B cell (primary cell): ENCODE measurements around the gene NXT2. TPM values are rescaled to one million over a fixed set of nuclear protein-coding genes. Genes with fewer than 3 reads are reported as not detected.
A peak's percentile ranks its signal among the peaks of the same experiment; 100 is the strongest.
"Not testable (repeated sequence)": the region's sequence is repeated elsewhere in the genome, so short reads cannot be mapped to it uniquely, and the experiment has no call there.

Experiments
- ATAC-seq: fragments of 200-7000 bp; cut with Tn5 transposase; one replicate; pipeline ENCODE4 v1.10.0; 2021; ENCODE audit warnings: low read depth, mild to moderate bottlenecking, moderate number of reproducible peaks, moderate library complexity
- CTCF ChIA-PET: fragments of 350-600 bp; sonication (Branson Sonifier 250); formaldehyde crosslinking; loops from one replicate; lab custom pipeline; 2021; ENCODE audit warnings: antibody characterized with exemption, inconsistent platforms; lab: Charles Lee
- POLR2A ChIA-PET: fragments of 350-600 bp; sonication (Branson Sonifier 250); formaldehyde crosslinking; loops from one replicate; lab custom pipeline; 2021; ENCODE audit warnings: antibody characterized with exemption; lab: Charles Lee
- DNase-seq: peaks from one replicate; pipeline ENCODE4 v3.0.0; 2013
- H2AFZ ChIP-seq: 2 replicates; pipeline ENCODE4 v1.6.1; 2012; ENCODE audit warnings: mild to moderate bottlenecking, low read depth, low read length; ENCODE audit not compliant: insufficient read depth, poor library complexity, severe bottlenecking
- H3K27ac ChIP-seq, 2 donors: 1 replicate in 1 of 2; 2 replicates in 1 of 2; pipeline ENCODE4 v1.5.1; 2012 to 2013; ENCODE audit warnings: low read length in 2 of 2, mild to moderate bottlenecking in 2 of 2, moderate library complexity in 1 of 2
- H3K27me3 ChIP-seq, 4 experiments: fragments of 200-600 bp in 1 of 4; sonication (generic) in 1 of 4; replicated peaks in 1 of 4; 1 replicate in 2 of 4; 2 replicates in 2 of 4; pipeline versions ENCODE4 v1.6.1 to v1.7.0; 2013 to 2016; ENCODE audit warnings: low read length in 3 of 4, mild to moderate bottlenecking in 2 of 4, mixed read lengths in 1 of 4, moderate library complexity in 1 of 4; ENCODE audit not compliant: insufficient read depth in 4 of 4, control insufficient read depth in 3 of 4; ENCODE audit errors: control extremely low read depth in 1 of 4
- H3K36me3 ChIP-seq, 2 experiments: replicated peaks in 1 of 2; 1 replicate in 1 of 2; 2 replicates in 1 of 2; pipeline versions ENCODE4 v1.6.1 to v1.7.1; 2013; ENCODE audit warnings: low read length in 1 of 2; ENCODE audit not compliant: insufficient read depth in 2 of 2, control insufficient read depth in 1 of 2; ENCODE audit errors: control extremely low read depth in 1 of 2, extremely low read depth in 1 of 2
- H3K4me1 ChIP-seq, 2 donors: fragments of 200-600 bp in 1 of 2; sonication (generic) in 1 of 2; 1 replicate in 1 of 2; 2 replicates in 1 of 2; pipeline versions ENCODE4 v1.5.1 to v1.6.1; 2013 to 2017; ENCODE audit warnings: low read length in 2 of 2; ENCODE audit not compliant: control insufficient read depth in 2 of 2, insufficient read depth in 2 of 2
- H3K4me2 ChIP-seq: replicated peaks from 2 replicates; pipeline ENCODE3; 2012; ENCODE audit warnings: mild to moderate bottlenecking, low read depth, low read length; ENCODE audit not compliant: poor library complexity, severe bottlenecking
- H3K4me3 ChIP-seq, 5 experiments: fragments of 200-600 bp in 1 of 5; sonication (generic) in 1 of 5; 1 replicate in 3 of 5; 2 replicates in 2 of 5; pipeline versions ENCODE4 v1.5.1 to v1.7.0; 2011 to 2016; ENCODE audit warnings: low read length in 4 of 5, mild to moderate bottlenecking in 4 of 5, low read depth in 2 of 5, control low read depth in 1 of 5, moderate library complexity in 1 of 5; ENCODE audit not compliant: insufficient read depth in 1 of 5; ENCODE audit errors: control extremely low read depth in 1 of 5, extremely low read depth in 1 of 5
- H3K79me2 ChIP-seq: fragments of 200-600 bp; sonication (generic); one replicate; pipeline ENCODE4 v1.6.0; 2016; ENCODE audit warnings: low read length; ENCODE audit not compliant: control insufficient read depth, insufficient read depth
- H3K9ac ChIP-seq: fragments of 200-600 bp; sonication (generic); 2 replicates; pipeline ENCODE4 v1.6.1; 2017; ENCODE audit warnings: mild to moderate bottlenecking, low read length, moderate library complexity
- H3K9me3 ChIP-seq, 3 donors: one replicate each; pipeline versions ENCODE4 v1.6.1 to v1.7.1; 2013; ENCODE audit warnings: low read length in 2 of 3; ENCODE audit not compliant: control insufficient read depth in 2 of 3, insufficient read depth in 1 of 3; ENCODE audit errors: control extremely low read depth in 1 of 3
- H4K20me1 ChIP-seq: 2 replicates; pipeline ENCODE4 v1.6.0; 2012; ENCODE audit warnings: mild to moderate bottlenecking, low read length; ENCODE audit not compliant: insufficient read depth, control insufficient read depth, poor library complexity, severe bottlenecking
- H3K27ac Mint-ChIP-seq: one replicate; pipeline ENCODE4 v1.8.0; 2021; ENCODE audit warnings: mixed read lengths
- H3K27me3 Mint-ChIP-seq: one replicate; pipeline ENCODE4 v1.8.0; 2021; ENCODE audit warnings: mixed read lengths
- H3K4me1 Mint-ChIP-seq: one replicate; pipeline ENCODE4 v1.8.0; 2021; ENCODE audit warnings: mixed read lengths
- H3K4me3 Mint-ChIP-seq: one replicate; pipeline ENCODE4 v1.8.0; 2021; ENCODE audit warnings: mixed read lengths
- H3K9me3 Mint-ChIP-seq: one replicate; pipeline ENCODE4 v1.8.0; 2022; ENCODE audit warnings: mixed read lengths; ENCODE audit not compliant: insufficient read depth
- CTCF ChIP-seq: fragments of 200-600 bp; IDR thresholded peaks from one replicate; pipeline ENCODE4 v1.8.0; 2022; ENCODE audit warnings: antibody characterized with exemption, mild to moderate bottlenecking
- EZH2 ChIP-seq: IDR thresholded peaks from 2 replicates; pipeline ENCODE4 v1.6.1; 2012; ENCODE audit warnings: borderline replicate concordance, low read depth, mild to moderate bottlenecking, moderate library complexity, low read length; ENCODE audit not compliant: insufficient read depth, poor library complexity, severe bottlenecking
- WGBS: methylation state at CpG from one replicate; pipeline ENCODE4 v1.1.5; 2013; ENCODE audit warnings: missing lambda C conversion rate; ENCODE audit not compliant: insufficient coverage; 5-methylcytosine and 5-hydroxymethylcytosine counted together
- intact Hi-C: fragments of 100-400 bp; cut with micrococcal nuclease; formaldehyde crosslinking; loops from one replicate; pipeline ENCODE4 v1.10.0; 2022
- polyA plus RNA-seq: library from polyadenylated mRNA; depleted of rRNA; stranded (reverse); fragments of >200 nt; gene quantifications from 2 replicates; pipeline ENCODE4 v1.2.3, GENCODE V29; 2012
- total RNA-seq, 2 donors: library from RNA; stranded (reverse); fragments of 120-200 nt in 1 of 2; gene quantifications; 1 replicate in 1 of 2; 2 replicates in 1 of 2; pipeline versions ENCODE4 v1.2.3 to v1.2.4, GENCODE V29; 2013 to 2022

The NXT2 gene
- total and polyA plus RNA-seq, 2 donors (not counting 1 experiment from before 2014, with no cell fraction given) = 3.1 to 9.5 TPM

GRCh38 chrX:109535578-109535977, 1.1 kb upstream of the NXT2 start:
- no peaks in the 10 kb centered on the region for H3K36me3 ChIP-seq
- Mint-ChIP-seq H3K27me3 (no peaks in the 10 kb centered on the region), H3K4me1 (peaks cover 34% of the 10 kb centered on the region), H3K9me3 (no peaks in the 10 kb centered on the region), H3K4me3 (peak overlapping the region; percentile 34), H3K27ac (peak overlapping the region; percentile 37)
- intact Hi-C loops = no loop called here
- WGBS = 96% methylated on average over 3 of the region's 8 CpGs
- H3K9ac ChIP-seq = no peak overlapping the region
- H2AFZ ChIP-seq = no peak overlapping the region
- H3K4me2 ChIP-seq = no peak overlapping the region
- H4K20me1 ChIP-seq = no peaks in the 10 kb centered on the region
- H3K79me2 ChIP-seq = no peaks in the 10 kb centered on the region
- ChIA-PET POLR2A (no interaction called here), CTCF (no interaction called here)
- H3K9me3 ChIP-seq = peaks cover 0 to 5% (median 0%) of the 10 kb centered on the region in 3 donors
- no peak for DNase-seq
- no peaks in the 10 kb centered on the region for H3K27me3 ChIP-seq
- no peak for ATAC-seq
- peaks cover 18 to 20% of the 10 kb centered on the region in 2 donors for H3K4me1 ChIP-seq
- H3K27ac ChIP-seq = no peak overlapping the region
- no peak overlapping the region for H3K4me3 ChIP-seq
- TF ChIP-seq CTCF (no peak), EZH2 (no peak)

GRCh38 chrX:109537324-109537665, 651 bp downstream of the NXT2 start:
- H3K4me2 ChIP-seq = peak overlapping the region; percentile 74
- H3K4me3 ChIP-seq = peak overlapping the region; percentile 63 to 82 (median 73)
- ATAC-seq = no peak
- intact Hi-C loops = no loop called here
- no peaks in the 10 kb centered on the region for H3K27me3 ChIP-seq
- peaks cover 29% of the 10 kb centered on the region for H3K4me1 Mint-ChIP-seq
- no peak for DNase-seq
- peak overlapping the region; percentile 85 to 94 for H3K27ac ChIP-seq
- no peaks in the 10 kb centered on the region for H3K79me2 ChIP-seq
- TF ChIP-seq EZH2 = no peak
- TF ChIP-seq CTCF = no peak
- peak overlapping the region; percentile 82 for H3K4me3 Mint-ChIP-seq
- 0% methylated on average over 5 of the region's 10 CpGs for WGBS
- CTCF ChIA-PET = interaction anchor here (1.1 to 1.2 kb wide), 2 partner anchors 7 to 52 kb away, joined by 3 to 5 read pairs; no protein-coding TSS in a partner anchor
- POLR2A ChIA-PET = no interaction called here
- H3K9me3 ChIP-seq = peaks cover 0 to 5% (median 0%) of the 10 kb centered on the region in 3 donors
- H3K27me3 Mint-ChIP-seq = no peaks in the 10 kb centered on the region
- peaks cover 0 to under 1% of the 10 kb centered on the region in 2 experiments for H3K36me3 ChIP-seq
- H2AFZ ChIP-seq = peak overlapping the region; percentile 79
- H3K27ac Mint-ChIP-seq = peak overlapping the region; percentile 88
- no peaks in the 10 kb centered on the region for H4K20me1 ChIP-seq
- peaks cover 17 to 20% of the 10 kb centered on the region in 2 donors for H3K4me1 ChIP-seq
- H3K9me3 Mint-ChIP-seq = no peaks in the 10 kb centered on the region
- peak overlapping the region; percentile 73 for H3K9ac ChIP-seq

DNA sequence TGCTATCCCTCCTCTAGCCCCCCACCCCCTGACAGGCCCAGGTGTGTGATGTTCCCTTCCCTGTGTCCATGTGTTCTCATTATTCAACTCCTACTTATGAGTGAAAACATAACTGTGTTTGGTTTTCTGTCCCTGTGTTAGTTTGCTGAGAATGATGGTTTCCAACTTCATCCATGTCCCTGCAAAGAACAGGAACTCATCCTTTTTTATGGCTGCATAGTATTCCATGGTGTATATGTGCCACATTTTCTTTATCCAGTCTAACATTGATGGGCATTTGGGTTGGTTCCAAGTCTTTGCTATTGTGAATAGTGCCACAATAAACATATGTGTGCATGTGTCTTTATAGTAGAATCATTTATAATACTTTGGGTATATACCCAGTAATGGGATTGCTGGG, 2.4 kb downstream of the NXT2 start:
- H3K36me3 ChIP-seq, H3K9me3 ChIP-seq, H3K9me3 Mint-ChIP-seq, POLR2A ChIA-PET, H2AFZ ChIP-seq, H3K9ac ChIP-seq, H4K20me1 ChIP-seq, H3K79me2 ChIP-seq, H3K4me3 ChIP-seq, H3K27me3 Mint-ChIP-seq, H3K27me3 ChIP-seq, H3K4me3 Mint-ChIP-seq, DNase-seq, H3K4me2 ChIP-seq, H3K27ac Mint-ChIP-seq, CTCF ChIA-PET, intact Hi-C loops, ATAC-seq, H3K27ac ChIP-seq: not testable (repeated sequence)
- H3K4me1 ChIP-seq = peaks cover under 1 to 10% of the 10 kb centered on the region in 2 donors
- peaks cover 14% of the 10 kb centered on the region for H3K4me1 Mint-ChIP-seq
